RPMI7951 (cell line): Measurements from ENCODE around the gene SLC12A8. TPM values are rescaled to one million over a fixed set of nuclear protein-coding genes. Genes with fewer than 3 reads are reported as not detected.

Experiments used
- DNase-seq: peaks from one replicate; pipeline ENCODE4 v3.0.0-alpha.2; 2012; ENCODE audit warnings: low read depth
- total RNA-seq: library from RNA; depleted of rRNA; stranded (reverse); fragments of >200 nt; shearing (Covaris generic); gene quantifications from 2 replicates; pipeline ENCODE4 v1.2.3, GENCODE V29; 2014; rRNA removed

SLC12A8 gene
- total RNA-seq: 22.5 and 26.6 TPM in 2 replicates

- DNase-seq: no peak
Observed at GRCh38 chr3:125212509-125213363, at the start of gene SLC12A8. Gene SLC12A8, minus strand, starts transcription at chr3:125212748. Its CDS starts 1,399 bp downstream, at chr3:125211349.

DNA sequence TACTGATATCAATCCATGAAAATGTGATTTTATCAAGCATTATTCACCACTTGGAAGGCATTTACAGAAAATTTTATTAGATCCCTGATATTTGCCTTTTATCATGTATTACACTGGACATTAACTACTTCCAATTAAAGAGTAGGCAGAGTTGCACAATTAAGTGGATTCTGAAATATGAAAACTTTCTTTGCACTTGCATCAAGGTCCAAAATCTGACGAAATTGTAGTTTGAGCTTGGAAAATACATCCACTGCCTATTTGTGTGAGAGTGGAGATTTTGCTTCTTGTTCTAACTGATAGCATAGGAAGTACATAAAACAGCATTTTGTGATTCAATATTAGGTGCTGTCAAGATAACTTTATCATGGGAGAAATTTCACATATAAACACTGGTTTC lies 49.6 kb upstream of the SLC12A8 start:
- DNase-seq: no peak

- no peak for DNase-seq
Observed at GRCh38 chr3:125261031-125261430, 48.5 kb upstream of the SLC12A8 start.

GRCh38 chr3:125260158-125260557 lies 47.6 kb upstream of the SLC12A8 start:
- DNase-seq: no peak

GRCh38 chr3:125257536-125257935 lies 45.0 kb upstream of the SLC12A8 start:
- no peak for DNase-seq

- no peak for DNase-seq
Observed at GRCh38 chr3:125256675-125257074, 44.1 kb upstream of the SLC12A8 start.

GRCh38 chr3:125250973-125251372 lies 38.4 kb upstream of the SLC12A8 start:
- no peak for DNase-seq

- DNase-seq: no peak
Observed at GRCh38 chr3:125246237-125246636, 33.7 kb upstream of the SLC12A8 start.

DNA sequence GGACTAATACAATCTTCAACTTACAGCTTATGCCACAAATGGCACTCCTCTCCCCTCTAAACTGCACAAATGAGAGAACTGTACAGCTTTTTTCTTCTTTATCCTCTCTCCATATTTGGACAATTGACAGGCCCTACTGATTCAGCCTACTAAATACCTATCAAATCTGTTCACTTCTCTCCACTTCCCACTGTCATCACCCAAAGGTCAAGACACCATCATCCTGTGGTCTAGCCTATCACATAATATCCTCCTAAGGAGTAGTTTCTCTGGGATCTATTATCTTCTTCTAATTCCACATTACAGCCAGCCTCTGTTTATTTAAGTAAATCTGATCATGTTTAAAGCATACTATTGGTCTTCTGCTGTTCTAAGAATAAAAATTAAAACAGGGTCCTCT lies 33.0 kb upstream of the SLC12A8 start:
- peak; percentile 13 for DNase-seq

DNA sequence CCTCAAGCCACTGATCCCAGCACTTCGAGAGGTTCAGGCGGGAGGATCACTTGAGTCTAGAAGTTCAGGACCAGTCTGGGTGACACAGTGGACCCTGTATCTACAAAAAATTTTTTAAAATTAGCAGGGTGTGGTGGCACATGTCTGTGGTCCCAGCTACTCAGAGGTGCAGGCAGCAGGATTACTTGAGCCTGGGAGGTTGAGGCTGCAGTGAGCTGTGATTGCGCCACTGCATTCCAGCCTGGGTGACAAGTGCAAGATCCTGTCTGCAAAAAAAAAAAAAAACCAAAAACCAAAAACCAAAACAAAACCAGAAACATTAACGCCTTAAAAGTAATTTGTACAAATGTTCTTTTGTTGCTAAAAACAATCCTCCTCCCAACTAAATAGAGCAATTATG lies 27.9 kb upstream of the SLC12A8 start:
- peak; percentile 9 for DNase-seq

GRCh38 chr3:125239266-125239665 lies 26.7 kb upstream of the SLC12A8 start:
- no peak for DNase-seq

DNA sequence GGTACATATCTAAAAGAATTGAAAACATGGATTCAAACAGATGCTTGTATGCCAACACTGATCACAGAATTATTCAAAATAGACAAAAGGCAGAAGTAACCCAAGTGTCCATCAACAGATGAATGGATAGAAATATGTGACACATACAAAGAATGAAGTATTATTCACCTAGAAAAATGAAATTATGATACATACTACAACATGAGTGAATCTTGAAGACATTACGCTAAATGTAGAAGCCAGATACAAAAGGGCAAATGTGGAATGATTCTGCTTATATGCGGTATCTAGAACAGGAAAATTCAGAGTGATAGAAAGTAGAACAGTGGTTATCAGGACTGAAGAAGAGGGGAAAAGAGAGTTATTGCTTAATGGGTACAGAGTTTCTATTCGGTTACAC lies 26.2 kb upstream of the SLC12A8 start:
- no peak for DNase-seq

DNA sequence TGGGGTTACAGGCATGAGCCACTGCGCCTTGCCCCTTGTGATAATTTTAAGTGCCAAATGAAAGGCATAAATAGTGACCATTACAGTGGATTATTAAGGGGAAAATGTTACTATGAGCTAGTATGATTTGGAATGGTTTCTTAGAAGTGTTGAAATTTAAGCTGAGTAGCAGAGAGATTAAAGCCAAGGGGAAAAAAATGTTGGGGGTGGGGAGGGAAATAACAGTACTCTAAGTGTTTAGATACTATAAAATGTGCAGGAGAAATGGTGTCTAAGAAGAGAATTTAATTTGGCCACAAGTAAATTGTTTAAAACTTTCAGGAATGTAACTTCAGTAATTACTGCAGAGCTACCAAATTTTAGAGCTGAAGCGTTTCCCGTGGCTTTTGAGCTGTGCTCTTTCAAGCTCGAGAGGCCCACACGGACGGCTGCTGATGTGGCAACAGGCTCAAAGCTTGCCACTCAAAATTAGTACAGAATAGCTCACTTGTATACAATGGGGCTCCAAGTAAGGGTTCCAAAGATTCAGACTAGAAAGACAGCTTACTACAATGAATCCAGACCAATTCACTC lies 23.9 kb upstream of the SLC12A8 start:
- no peak for DNase-seq

DNA sequence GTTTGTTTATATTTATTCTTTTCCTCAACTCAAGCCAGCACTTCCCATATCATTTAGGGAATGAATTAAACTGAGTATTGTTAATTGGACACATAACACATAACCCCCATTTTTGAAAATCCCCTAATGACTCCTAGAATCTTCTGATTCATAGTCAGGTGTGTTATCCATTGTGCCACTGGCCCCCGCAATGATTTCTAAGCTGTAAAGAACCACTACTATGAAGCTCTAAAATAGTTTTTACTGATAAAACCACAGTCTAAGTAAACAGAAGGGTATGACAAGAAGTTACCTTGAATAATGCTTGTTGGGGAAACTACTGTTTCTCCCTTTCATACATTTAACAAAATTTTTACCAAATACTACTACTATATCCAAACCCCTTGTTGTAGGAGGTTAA lies 22.3 kb upstream of the SLC12A8 start:
- DNase-seq: no peak

GRCh38 chr3:125232401-125232800 lies 19.9 kb upstream of the SLC12A8 start:
- DNase-seq: no peak

GRCh38 chr3:125231895-125232294 lies 19.3 kb upstream of the SLC12A8 start:
- DNase-seq: peak; percentile 49

DNA sequence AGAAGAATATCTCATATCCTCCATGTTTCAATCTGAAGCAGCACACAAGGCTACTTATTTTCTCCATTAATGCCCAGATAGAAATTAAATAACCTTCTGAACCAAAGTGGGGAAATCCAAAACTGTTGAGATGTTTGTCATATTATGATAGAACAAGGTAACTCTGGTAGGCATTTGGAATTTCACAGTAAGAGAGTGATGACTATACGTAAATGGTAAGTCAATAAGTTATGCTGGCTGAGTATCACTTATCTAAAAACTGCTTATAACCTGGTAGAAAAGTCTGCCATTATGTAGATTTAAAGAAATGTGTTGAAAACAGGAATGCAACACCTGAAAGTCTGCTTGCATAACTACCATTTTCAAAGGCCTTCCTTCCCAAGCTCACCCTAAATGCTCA lies 17.2 kb upstream of the SLC12A8 start:
- no peak for DNase-seq

- DNase-seq: no peak
Observed at GRCh38 chr3:125229168-125229567, 16.6 kb upstream of the SLC12A8 start.

DNA sequence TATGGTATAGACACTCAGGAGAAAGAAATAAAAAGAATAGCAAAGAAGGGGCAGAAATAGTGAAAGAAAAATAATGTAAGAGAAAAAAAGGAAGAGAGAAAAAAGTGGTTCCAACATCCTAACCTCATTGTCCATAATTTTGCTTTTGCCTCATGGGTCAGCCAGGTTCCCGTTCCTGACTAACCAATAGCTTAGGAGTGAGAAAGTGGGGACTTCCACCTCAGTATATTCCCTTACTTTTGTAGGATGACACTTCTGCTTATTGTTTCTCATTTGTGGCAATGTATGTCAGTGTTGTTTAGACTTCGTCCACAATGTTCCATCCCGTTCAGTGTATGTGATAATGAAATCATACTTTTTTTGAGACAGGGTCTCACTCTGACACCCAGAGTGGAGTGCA lies 9.3 kb upstream of the SLC12A8 start:
- no peak for DNase-seq

DNA sequence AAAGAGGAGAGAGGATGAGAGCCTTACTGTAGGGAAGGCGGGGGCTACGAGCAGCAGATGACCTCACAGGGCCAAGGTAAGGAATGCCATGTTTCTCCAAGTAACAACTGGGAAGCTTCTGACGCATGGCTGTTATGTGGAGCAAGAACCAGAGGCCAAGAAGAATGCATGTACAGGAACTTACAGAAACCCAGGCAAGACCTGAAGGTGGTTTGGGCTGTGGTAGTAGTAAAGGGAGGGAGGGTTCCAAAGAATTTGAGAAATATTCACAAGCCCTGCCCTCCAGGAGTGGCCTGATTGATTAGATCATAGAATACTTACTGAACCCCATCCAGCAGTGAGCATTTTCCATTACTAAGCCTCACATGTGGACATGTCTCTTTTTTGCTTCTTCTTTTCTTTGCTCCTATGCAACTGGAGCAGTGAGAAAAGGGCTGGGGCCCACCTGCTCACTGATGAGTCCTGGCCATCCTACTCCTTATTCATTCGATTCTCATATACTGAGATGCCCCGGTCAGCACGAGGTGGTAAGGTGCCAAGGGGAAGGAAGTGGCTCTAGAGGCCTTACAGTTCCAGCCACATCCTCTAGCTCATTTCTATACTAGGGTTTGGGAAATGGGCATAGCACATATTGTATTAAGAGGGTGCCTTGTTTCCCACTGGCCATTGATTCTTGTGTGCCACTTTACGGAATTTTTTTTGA lies 8.3 kb upstream of the SLC12A8 start:
- DNase-seq: no peak

GRCh38 chr3:125220183-125220582 lies 7.6 kb upstream of the SLC12A8 start:
- no peak for DNase-seq

DNA sequence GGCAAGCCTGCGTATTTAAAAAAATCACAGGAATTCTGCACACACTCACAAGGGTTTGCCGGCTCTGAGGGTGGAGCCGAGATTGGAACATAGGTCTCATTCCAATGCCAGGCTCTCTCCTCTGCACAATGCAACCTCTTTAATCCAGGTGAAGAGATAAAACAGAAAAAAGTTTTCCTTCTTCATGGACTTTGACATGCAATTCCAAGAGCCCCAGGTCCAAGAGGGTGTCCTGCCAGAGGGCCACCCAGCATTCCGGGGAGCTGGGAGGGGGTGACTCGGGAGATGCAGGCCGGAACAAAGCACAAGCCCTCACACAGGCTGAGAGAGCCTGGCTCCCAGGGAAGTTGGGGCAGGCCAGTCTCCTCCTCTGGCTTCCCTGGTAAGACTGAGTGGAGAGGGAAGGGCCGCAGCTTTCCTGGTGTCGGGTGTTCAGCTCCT lies 6.7 kb upstream of the SLC12A8 start:
- no peak for DNase-seq

DNA sequence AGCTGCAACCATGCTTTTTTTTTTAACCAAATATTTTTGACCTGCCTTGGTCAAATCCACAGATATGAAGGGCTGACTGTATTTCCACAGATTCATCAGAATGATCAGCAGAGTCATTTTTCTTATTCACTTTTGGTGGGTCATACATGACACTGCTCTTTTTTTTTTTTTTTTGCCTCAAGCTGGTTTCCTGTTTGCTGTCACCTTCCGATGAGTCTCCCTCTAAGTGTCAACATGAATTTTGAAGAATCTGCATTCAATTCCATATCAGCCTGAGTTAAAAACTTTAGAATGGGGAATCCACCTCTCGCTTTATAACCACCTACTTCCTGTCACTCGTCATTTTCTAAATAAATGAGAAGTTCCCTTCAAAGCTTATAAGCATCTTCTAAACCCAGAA lies 2.2 kb upstream of the SLC12A8 start:
- DNase-seq: peak; percentile 21
